Lower lobe of right lung (tissue), 2 donors: Measurements from ENCODE around the gene DACT2. TPM values are rescaled to one million over a fixed set of nuclear protein-coding genes. Genes with fewer than 3 reads are reported as not detected.

Experiments used
- ATAC-seq, 2 donors: fragments of 200-7000 bp; cut with Tn5 transposase; one replicate each; pipeline ENCODE4 v1.9.1; 2020 to 2022; ENCODE audit warnings: mild to moderate bottlenecking in 2 of 2, moderate library complexity in 2 of 2
- DNase-seq: peaks from one replicate; pipeline ENCODE4 v3.0.0-alpha.2; 2020
- H3K27ac ChIP-seq: fragments of 200-600 bp; one replicate; pipeline ENCODE4 v1.8.0; 2022
- H3K27me3 ChIP-seq: fragments of 200-600 bp; one replicate; pipeline ENCODE4 v1.8.0; 2022; ENCODE audit warnings: low read depth
- H3K36me3 ChIP-seq: fragments of 200-600 bp; one replicate; pipeline ENCODE4 v1.8.0; 2022; ENCODE audit warnings: mild to moderate bottlenecking
- H3K4me1 ChIP-seq: fragments of 200-600 bp; one replicate; pipeline ENCODE4 v1.8.0; 2022
- H3K4me3 ChIP-seq: fragments of 200-600 bp; one replicate; pipeline ENCODE4 v1.8.0; 2022; ENCODE audit warnings: mild to moderate bottlenecking
- H3K9me3 ChIP-seq: fragments of 200-600 bp; one replicate; pipeline ENCODE4 v1.8.0; 2022
- intact Hi-C: fragments of 100-400 bp; cut with DNase I; formaldehyde crosslinking; loops from one replicate; pipeline ENCODE4 v1.11.0; 2022
- total RNA-seq: library from RNA; stranded (reverse); fragmentation: NEBNext Ultra II Directional; extraction: Animal tissue kit (Norgen Biotek cat#: 25700); gene quantifications from one replicate; pipeline ENCODE4 v1.2.1, GENCODE V29; 2021
- TF ChIP-seq, protein P1 (sequence below): fragments of 200-600 bp; IDR thresholded peaks from one replicate; pipeline ENCODE4 v1.8.0; 2022; ENCODE audit warnings: antibody characterized with exemption, mild to moderate bottlenecking
- donor health status: DM: no; HTN: yes; CAD: no; lungs with severe emphysema.

DACT2 gene
- total RNA-seq, 1 donor from 2014 or later, result 2.4 TPM

DNA sequence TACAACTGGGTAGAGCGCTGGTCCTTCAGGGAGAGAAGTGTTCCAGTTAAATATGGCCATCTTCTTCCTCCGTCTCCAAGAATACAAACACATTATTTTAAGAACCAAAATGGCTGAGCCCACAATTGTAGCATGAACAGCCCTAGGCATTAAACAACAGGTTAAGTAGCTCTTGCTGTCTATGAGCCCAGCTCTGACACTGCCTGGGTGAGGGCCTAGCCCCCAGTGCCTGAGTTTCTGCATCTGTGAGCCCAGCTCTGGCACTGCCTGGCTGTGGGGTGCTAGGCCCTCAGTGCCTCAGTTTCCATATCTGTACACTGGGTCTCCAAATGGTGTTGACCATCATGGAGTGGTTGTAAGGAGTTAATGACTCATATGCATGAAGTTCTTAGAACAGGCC, 24.8 kb upstream of the DACT2 start:
- TF ChIP-seq, protein P1, sequence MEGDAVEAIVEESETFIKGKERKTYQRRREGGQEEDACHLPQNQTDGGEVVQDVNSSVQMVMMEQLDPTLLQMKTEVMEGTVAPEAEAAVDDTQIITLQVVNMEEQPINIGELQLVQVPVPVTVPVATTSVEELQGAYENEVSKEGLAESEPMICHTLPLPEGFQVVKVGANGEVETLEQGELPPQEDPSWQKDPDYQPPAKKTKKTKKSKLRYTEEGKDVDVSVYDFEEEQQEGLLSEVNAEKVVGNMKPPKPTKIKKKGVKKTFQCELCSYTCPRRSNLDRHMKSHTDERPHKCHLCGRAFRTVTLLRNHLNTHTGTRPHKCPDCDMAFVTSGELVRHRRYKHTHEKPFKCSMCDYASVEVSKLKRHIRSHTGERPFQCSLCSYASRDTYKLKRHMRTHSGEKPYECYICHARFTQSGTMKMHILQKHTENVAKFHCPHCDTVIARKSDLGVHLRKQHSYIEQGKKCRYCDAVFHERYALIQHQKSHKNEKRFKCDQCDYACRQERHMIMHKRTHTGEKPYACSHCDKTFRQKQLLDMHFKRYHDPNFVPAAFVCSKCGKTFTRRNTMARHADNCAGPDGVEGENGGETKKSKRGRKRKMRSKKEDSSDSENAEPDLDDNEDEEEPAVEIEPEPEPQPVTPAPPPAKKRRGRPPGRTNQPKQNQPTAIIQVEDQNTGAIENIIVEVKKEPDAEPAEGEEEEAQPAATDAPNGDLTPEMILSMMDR, result no peak
- intact Hi-C loops, result no loop called here
- Histone ChIP-seq H3K4me1 (no peaks in the 10 kb centered on the region), H3K27me3 (peaks cover 15% of the 10 kb centered on the region), H3K36me3 (no peaks in the 10 kb centered on the region), H3K4me3 (no peak overlapping the region), H3K9me3 (no peaks in the 10 kb centered on the region), H3K27ac (no peak overlapping the region)
- ATAC-seq (no peak), DNase-seq (no peak)

DNA sequence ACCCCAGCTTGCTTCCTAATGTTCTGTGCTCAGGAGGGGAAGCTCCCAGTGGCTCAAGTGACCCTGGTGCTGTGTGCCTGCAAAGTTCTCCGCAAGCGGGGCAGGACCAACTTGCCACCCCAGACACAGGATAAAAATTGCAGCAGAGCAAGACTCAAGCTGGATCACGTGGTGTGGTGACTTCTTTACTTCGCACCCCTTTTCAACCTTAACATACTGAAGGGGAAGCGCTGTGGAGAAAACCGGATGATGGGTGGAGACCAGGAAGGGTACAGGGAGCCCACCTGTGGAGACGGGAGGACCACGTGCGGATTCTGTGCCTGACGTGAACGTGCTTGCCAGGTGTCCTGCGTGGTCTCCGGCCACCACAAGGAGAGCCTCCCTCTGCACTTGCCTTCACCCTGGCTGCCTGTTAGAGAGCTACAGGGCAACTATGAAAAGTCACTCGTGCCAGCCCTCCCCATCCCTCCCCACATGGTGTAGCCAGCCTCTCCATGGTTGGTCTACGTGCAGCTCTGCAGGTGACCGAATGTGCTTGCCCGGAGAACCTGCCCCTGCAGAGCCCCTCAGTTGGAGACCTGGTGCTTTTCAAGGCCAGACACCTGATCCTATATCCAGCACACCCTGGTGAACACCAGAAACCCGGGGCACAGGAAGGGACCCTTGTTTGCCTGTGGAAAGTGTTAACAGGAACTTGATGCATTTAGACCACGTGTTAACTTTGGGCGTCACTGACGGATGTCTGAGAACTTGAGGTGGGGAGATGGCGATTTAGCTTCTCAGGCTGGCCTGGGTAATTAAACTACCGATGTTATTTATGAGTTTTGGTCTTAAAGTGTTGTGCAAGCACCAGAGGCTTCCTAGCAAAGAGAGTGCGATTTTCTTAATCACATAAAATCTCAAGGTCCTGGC, 23.9 kb upstream of the DACT2 start:
- H3K4me3 ChIP-seq, result no peak overlapping the region
- H3K27me3 ChIP-seq, result peaks cover 15% of the 10 kb centered on the region
- TF ChIP-seq, protein P1, result no peak
- no peaks in the 10 kb centered on the region for H3K4me1 ChIP-seq
- no peaks in the 10 kb centered on the region for H3K9me3 ChIP-seq
- H3K36me3 ChIP-seq, result no peaks in the 10 kb centered on the region
- ATAC-seq (no peak), DNase-seq (no peak)
- no peak overlapping the region for H3K27ac ChIP-seq
- intact Hi-C loops, result no loop called here

DNA sequence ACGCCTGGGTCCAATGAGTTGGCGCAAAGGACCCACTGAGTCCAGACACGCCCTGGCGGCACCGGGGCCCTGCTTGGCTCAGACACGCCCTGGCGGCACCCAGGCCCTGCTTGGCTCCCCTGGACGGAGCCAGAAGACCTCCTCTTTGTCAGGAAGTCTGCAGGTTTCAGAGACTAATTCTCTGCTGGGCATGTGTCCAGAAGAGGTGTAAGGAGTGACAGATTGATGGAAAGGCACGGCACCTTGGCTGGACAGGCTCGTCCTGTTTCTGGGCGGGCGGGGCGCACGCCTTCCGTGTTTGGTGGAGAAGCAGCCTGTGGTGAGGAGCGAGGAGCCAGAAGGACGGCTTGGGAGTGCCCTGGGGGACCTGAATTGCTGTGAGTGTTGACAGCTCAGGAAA, 23.1 kb upstream of the DACT2 start:
- TF ChIP-seq, protein P1, result no peak
- H3K27me3 ChIP-seq, result peaks cover 15% of the 10 kb centered on the region
- no peak for ATAC-seq
- intact Hi-C loops, result no loop called here
- no peak for DNase-seq
- H3K9me3 ChIP-seq, result no peaks in the 10 kb centered on the region
- no peaks in the 10 kb centered on the region for H3K4me1 ChIP-seq
- no peak overlapping the region for H3K27ac ChIP-seq
- no peak overlapping the region for H3K4me3 ChIP-seq
- no peaks in the 10 kb centered on the region for H3K36me3 ChIP-seq

DNA sequence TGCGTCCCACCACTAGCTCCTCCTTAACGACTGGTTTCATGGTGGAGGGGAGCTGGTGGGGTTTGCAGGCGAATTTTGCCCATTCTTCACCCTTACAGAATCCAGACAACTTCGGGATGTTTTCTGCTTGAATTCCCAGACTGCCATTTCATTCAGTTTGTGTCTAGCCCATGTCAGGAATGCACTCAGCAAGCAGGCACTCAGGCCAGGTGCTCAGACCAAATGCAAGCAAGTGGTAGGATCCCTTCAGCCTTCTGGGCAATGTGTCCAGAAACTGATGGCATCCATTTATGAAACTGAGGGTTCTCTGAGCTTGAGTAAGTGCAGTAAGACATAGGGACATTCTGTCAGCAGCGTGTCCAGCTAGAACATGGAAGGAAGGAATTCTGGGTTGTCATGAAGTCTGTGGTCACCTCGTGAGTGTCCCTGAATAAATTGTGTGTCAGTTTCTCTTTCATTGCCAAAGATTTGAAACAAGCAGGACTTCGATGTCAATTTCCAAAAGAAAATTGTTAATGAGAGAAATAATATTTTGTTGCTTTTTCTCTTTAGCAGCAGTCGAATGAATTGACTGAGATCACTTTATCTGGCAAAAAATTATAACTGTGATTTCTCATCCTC, 21.8 kb upstream of the DACT2 start:
- TF ChIP-seq, protein P1, result no peak
- Histone ChIP-seq H3K9me3 (no peaks in the 10 kb centered on the region), H3K4me1 (no peaks in the 10 kb centered on the region), H3K27ac (no peak overlapping the region), H3K36me3 (no peaks in the 10 kb centered on the region), H3K27me3 (peaks cover 11% of the 10 kb centered on the region), H3K4me3 (no peak overlapping the region)
- intact Hi-C loops, result no loop called here
- DNase-seq, result no peak
- no peak for ATAC-seq

DNA sequence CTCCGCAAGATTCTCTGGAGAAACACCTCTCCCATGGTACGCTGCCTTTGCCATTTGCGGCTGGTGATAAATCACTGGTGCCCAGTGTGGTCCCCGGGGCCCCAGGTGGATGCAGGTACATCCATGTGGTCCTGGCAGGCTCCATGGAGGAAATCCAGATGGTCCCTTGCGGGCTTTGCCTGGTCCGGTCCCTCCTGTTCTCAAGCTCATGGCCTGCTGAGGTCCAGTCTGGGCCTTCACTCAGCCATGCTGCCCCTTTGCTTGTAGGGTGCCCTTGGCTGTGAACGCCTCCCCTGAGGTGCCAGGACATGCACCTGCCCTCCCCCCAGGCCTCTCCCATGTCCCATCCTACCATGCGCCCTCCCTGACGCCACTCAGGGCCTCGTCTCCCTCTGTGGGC, 21.2 kb upstream of the DACT2 start:
- no peaks in the 10 kb centered on the region for H3K9me3 ChIP-seq
- no peaks in the 10 kb centered on the region for H3K4me1 ChIP-seq
- TF ChIP-seq, protein P1, result no peak
- ATAC-seq (no peak), DNase-seq (no peak)
- H3K27me3 ChIP-seq, result peaks cover 6% of the 10 kb centered on the region
- H3K27ac ChIP-seq, result no peak overlapping the region
- H3K36me3 ChIP-seq, result no peaks in the 10 kb centered on the region
- H3K4me3 ChIP-seq, result no peak overlapping the region
- intact Hi-C loops, result no loop called here
